ENCODE results near the gene NSD2.

The NSD2 gene

GRCh38 chr4:2006956-2007653, 135.9 kb downstream of the NSD2 start:
- ChIA-PET CTCF (interaction anchor here (0.7 to 1.1 kb wide), 3 partner anchors 39 to 102 kb away, joined by 3 read pairs; no protein-coding TSS in a partner anchor), POLR2A (no interaction called here)
- TF ChIP-seq CTCF (IDR thresholded peaks at IDR 0.05; ENCODE audit: insufficient read depth, low read length, missing control alignments), result no peak
- DNase-seq (ENCODE audit: low read depth, low spot score), result no peak
- H3K4me3 ChIP-seq (ENCODE audit: low read depth, low read length), result peak overlapping the region; percentile 100

DNA sequence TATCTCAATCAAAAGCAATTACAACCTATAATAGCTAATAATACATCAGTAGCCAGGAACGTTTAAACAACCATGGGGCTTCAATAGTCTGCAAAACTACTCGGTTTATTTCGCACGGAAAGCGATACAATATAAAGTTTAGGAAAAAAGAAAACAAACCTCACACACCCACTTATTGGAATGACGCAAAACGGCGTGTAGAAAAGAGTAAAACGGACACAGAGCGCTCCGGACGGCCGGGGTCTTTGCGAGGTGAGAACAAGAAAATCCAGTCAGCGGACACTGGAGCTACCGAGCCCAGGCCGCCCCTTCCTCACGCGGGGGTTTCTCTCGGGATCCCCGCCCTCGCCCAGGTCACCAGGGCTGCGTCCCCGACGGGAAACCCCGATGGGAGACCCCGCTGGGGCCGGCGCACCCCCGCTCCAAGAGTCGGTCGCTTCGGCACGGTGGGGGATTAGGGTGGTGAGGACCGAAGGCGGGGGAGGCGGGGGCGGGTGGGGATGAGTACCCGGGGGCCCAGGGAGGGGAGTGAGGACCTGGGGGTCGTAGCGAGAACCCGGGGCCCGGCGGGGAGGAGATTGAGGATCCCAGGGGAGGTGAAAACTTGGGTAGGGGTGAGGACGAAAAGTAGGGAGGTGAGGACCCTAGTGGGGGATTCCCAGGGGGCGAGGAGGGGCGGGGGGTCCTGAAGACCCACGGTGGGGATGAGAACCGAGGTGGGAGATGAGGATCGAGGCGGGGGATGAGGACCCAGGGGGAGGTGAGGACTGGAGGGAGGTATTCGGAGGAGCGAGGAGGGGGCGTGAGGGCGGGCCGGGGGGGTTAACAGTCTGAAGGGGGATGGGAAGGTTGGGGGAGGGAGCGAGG, 136.8 kb downstream of the NSD2 start:
- CTCF ChIA-PET, result interaction anchor here (0.7 to 1.1 kb wide), 2 partner anchors 40 to 95 kb away, joined by 3 read pairs; no protein-coding TSS in a partner anchor
- POLR2A ChIA-PET, result no interaction called here

DNA sequence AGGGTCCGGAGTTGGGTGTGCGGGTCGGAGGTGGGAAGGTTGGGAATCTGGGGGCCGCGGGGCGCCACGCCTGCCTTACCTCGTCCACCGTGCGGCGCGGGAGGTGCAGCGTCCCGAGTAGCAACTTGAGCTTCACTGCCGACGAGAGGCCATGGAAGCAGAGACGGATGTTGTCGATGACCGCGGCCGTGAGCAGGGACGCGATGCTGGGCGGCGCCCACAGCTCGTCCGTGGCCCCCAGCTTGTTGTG, 137.4 kb downstream of the NSD2 start:
- POLR2A ChIA-PET, result no interaction called here
- CTCF ChIA-PET, result interaction anchor here (1.1 kb wide), 1 partner anchor 95 kb away, joined by 3 read pairs; no protein-coding TSS in a partner anchor
- no peak for TF ChIP-seq CTCF (IDR thresholded peaks at IDR 0.05; ENCODE audit: insufficient read depth, low read length, missing control alignments)
- no peak for DNase-seq (ENCODE audit: low read depth, low spot score)
- peak overlapping the region; percentile 100 for H3K4me3 ChIP-seq (ENCODE audit: low read depth, low read length)

More for the DNA sequence above, 136.8 kb downstream of the NSD2 start:
- no peak for TF ChIP-seq CTCF (IDR thresholded peaks at IDR 0.05; ENCODE audit: insufficient read depth, low read length, missing control alignments)
- H3K4me3 ChIP-seq (ENCODE audit: low read depth, low read length), result peak overlapping the region; percentile 100
- DNase-seq (ENCODE audit: low read depth, low spot score), result no peak

- peak; percentile 29 for DNase-seq (ENCODE audit: low read depth, low spot score)
- CTCF ChIA-PET, result interaction anchor here (0.6 to 1.3 kb wide), 5 partner anchors 9 to 110 kb away, joined by 3 to 5 read pairs (median 3); no protein-coding TSS in a partner anchor
- peak; percentile 23 for TF ChIP-seq CTCF (IDR thresholded peaks at IDR 0.05; ENCODE audit: insufficient read depth, low read length, missing control alignments)
- POLR2A ChIA-PET, result interaction anchor here (0.9 kb wide), 1 partner anchor 248 kb away, joined by 3 read pairs; no protein-coding TSS in a partner anchor
- peak within 1 kb of the TSS; percentile 100 for H3K4me3 ChIP-seq (ENCODE audit: low read depth, low read length)
These were observed 137.9 kb downstream of the NSD2 start, which contains the start of gene NELFA for GRCh38 chr4:2008921-2009650. Gene NELFA (minus strand): TSS chr4:2008974. CDS start chr4:2008959, 15 bp downstream.

GRCh38 chr4:2009651-2010233, 138.5 kb downstream of the NSD2 start:
- H3K4me3 ChIP-seq (ENCODE audit: low read depth, low read length), result peak overlapping the region; percentile 100
- TF ChIP-seq CTCF (IDR thresholded peaks at IDR 0.05; ENCODE audit: insufficient read depth, low read length, missing control alignments), result peak; percentile 27
- ChIA-PET CTCF (interaction anchor here (0.6 to 1.3 kb wide), 5 partner anchors 9 to 110 kb away, joined by 3 to 5 read pairs (median 3); no protein-coding TSS in a partner anchor), POLR2A (interaction anchor here (0.9 kb wide), 1 partner anchor 247 kb away, joined by 3 read pairs; no protein-coding TSS in a partner anchor)
- no peak for DNase-seq (ENCODE audit: low read depth, low spot score)
